ENCODE measurements around the gene GMDS. TPM values are rescaled to one million over a fixed set of nuclear protein-coding genes. Genes with fewer than 3 reads are reported as not detected.

Gene GMDS
- total and polyA plus RNA-seq, 2 donors (not counting 3 experiments of a cell fraction or from before 2014, with no cell fraction given) = 9.8 to 23.5 TPM

GRCh38 chr6:2209226-2209809 is 36.1 kb downstream of the GMDS start:
- FAIRE-seq (peak; percentile 70), DNase-seq (ENCODE audit: low read depth, low spot score) (peak; percentile 64)
- Histone ChIP-seq H3K79me2 (ENCODE audit: control insufficient read depth, insufficient read depth, low read length) (no peaks in the 10 kb centered on the region), H3K4me2 (ENCODE audit: insufficient read depth, low read length) (no peak overlapping the region), H3K4me3 (replicated peaks in 1 of 3; ENCODE audit: insufficient read depth in 1 of 3, low read depth in 1 of 3, low read length in 3 of 3) (no peak overlapping the region), H3K9me3 (replicated peaks; ENCODE audit: control insufficient read depth, insufficient read depth, low read length) (no peaks in the 10 kb centered on the region), H3K4me1 (ENCODE audit: control insufficient read depth, extremely low read depth, insufficient read depth, low read length) (no peaks in the 10 kb centered on the region), H3K27me3 (ENCODE audit: control insufficient read depth in 2 of 2, insufficient read depth in 2 of 2, low read length in 2 of 2) (no peaks in the 10 kb centered on the region), H3K36me3 (ENCODE audit: control insufficient read depth in 2 of 2, extremely low read depth in 1 of 2, insufficient read depth in 2 of 2, low read length in 2 of 2) (no peaks in the 10 kb centered on the region), H3K27ac (ENCODE audit: insufficient read depth, low read depth, low read length) (no peak overlapping the region), H3K9ac (replicated peaks; ENCODE audit: extremely low read depth, insufficient read depth, low read length) (no peak overlapping the region), H4K20me1 (replicated peaks; ENCODE audit: control insufficient read depth, extremely low read depth, insufficient read depth, low read length) (no peaks in the 10 kb centered on the region), H3K9me1 (replicated peaks; ENCODE audit: control insufficient read depth, extremely low read depth, insufficient read depth, low read length) (no peaks in the 10 kb centered on the region), H2AFZ (ENCODE audit: low read depth, low read length) (no peak overlapping the region)
- TF ChIP-seq GATA2 (IDR thresholded peaks at IDR 0.05; ENCODE audit: insufficient read depth, insufficient read length, low read depth, low read length) (no peak), JUN (IDR thresholded peaks at IDR 0.05; ENCODE audit: borderline replicate concordance, insufficient read depth, insufficient read length, low read depth) (no peak), CTCF (IDR thresholded peaks at IDR 0.05; ENCODE audit: extremely low read depth in 1 of 2, insufficient read depth in 1 of 2, low read depth in 1 of 2, low read length in 2 of 2) (peak; percentile 42 to 75), POLR2AphosphoS5 (IDR thresholded peaks at IDR 0.05; ENCODE audit: insufficient read depth, low read depth, low read length) (no peak)
- ChIA-PET POLR2A (no interaction called here), CTCF (interaction anchor here (0.6 to 4.2 kb wide), 30 partner anchors 8 to 611 kb away, joined by 3 to 79 read pairs (median 4); no protein-coding TSS in a partner anchor)
- intact Hi-C loops (cut with micrococcal nuclease) = loop anchor here (1.0 kb wide), 1 partner anchor 145 kb away; no protein-coding TSS in a partner anchor
- dilution Hi-C loops (cut with MboI; ENCODE audit: extremely low pct_ligation_motif_present, low sequenced_read_pairs) = no loop called here
- no TSS peak for BruUV-seq (replicated peaks)

DNA sequence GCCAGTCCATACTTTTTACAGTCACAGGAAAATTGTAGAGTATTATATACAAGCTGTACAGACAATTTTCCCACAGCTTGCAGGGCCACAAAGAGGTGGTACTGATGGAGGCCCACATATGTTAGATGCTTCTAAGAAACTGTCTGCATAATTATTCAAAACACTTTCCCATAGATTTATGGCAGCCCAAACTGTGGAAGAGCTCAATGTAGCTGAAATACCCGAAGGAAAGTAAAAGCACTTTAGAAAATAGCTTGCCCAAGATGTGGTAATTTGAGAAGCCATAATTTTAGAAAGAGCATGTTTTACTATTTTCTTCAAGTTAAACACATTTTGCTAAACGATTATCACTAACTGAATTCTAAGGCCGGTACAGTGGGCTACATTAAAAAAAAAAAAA is 36.9 kb downstream of the GMDS start:
- Histone ChIP-seq H3K4me2 (ENCODE audit: insufficient read depth, low read length) (no peak overlapping the region), H3K36me3 (ENCODE audit: control insufficient read depth in 2 of 2, extremely low read depth in 1 of 2, insufficient read depth in 2 of 2, low read length in 2 of 2) (no peaks in the 10 kb centered on the region), H4K20me1 (replicated peaks; ENCODE audit: control insufficient read depth, extremely low read depth, insufficient read depth, low read length) (no peaks in the 10 kb centered on the region), H3K9ac (replicated peaks; ENCODE audit: extremely low read depth, insufficient read depth, low read length) (no peak overlapping the region), H3K4me3 (replicated peaks in 1 of 3; ENCODE audit: insufficient read depth in 1 of 3, low read depth in 1 of 3, low read length in 3 of 3) (no peak overlapping the region), H3K9me1 (replicated peaks; ENCODE audit: control insufficient read depth, extremely low read depth, insufficient read depth, low read length) (no peaks in the 10 kb centered on the region), H2AFZ (ENCODE audit: low read depth, low read length) (no peak overlapping the region), H3K27ac (ENCODE audit: insufficient read depth, low read depth, low read length) (no peak overlapping the region), H3K9me3 (replicated peaks; ENCODE audit: control insufficient read depth, insufficient read depth, low read length) (no peaks in the 10 kb centered on the region), H3K79me2 (ENCODE audit: control insufficient read depth, insufficient read depth, low read length) (no peaks in the 10 kb centered on the region), H3K27me3 (ENCODE audit: control insufficient read depth in 2 of 2, insufficient read depth in 2 of 2, low read length in 2 of 2) (no peaks in the 10 kb centered on the region), H3K4me1 (ENCODE audit: control insufficient read depth, extremely low read depth, insufficient read depth, low read length) (peaks cover 6% of the 10 kb centered on the region)
- CTCF ChIA-PET = interaction anchor here (0.6 to 4.2 kb wide), 19 partner anchors 11 to 604 kb away, joined by 3 to 79 read pairs (median 6); no protein-coding TSS in a partner anchor
- DNase-seq (ENCODE audit: low read depth, low spot score) (no peak), FAIRE-seq (no peak)
- POLR2A ChIA-PET = no interaction called here
- dilution Hi-C loops (cut with MboI; ENCODE audit: extremely low pct_ligation_motif_present, low sequenced_read_pairs) = no loop called here
- TF ChIP-seq JUN (IDR thresholded peaks at IDR 0.05; ENCODE audit: borderline replicate concordance, insufficient read depth, insufficient read length, low read depth) (no peak), GATA2 (IDR thresholded peaks at IDR 0.05; ENCODE audit: insufficient read depth, insufficient read length, low read depth, low read length) (no peak), MAX (IDR thresholded peaks at IDR 0.05; ENCODE audit: insufficient read depth, insufficient read length) (no peak), MYC (IDR thresholded peaks at IDR 0.05; ENCODE audit: low read depth, low read length) (no peak), POLR2A (IDR thresholded peaks at IDR 0.05; ENCODE audit: low read depth, low read length) (no peak), CTCF (IDR thresholded peaks at IDR 0.05; ENCODE audit: extremely low read depth in 1 of 2, insufficient read depth in 1 of 2, low read depth in 1 of 2, low read length in 2 of 2) (no peak)
- no TSS peak for BruUV-seq (replicated peaks)
- intact Hi-C loops (cut with micrococcal nuclease) = no loop called here

All from endothelial cell of umbilical vein (primary cell).